ENCODE data around the gene ATP6V1B1.

The ATP6V1B1 gene

GRCh38 chr2:70928366-70928765, 7.3 kb upstream of the ATP6V1B1 start:
- no peak for DNase-seq

GRCh38 chr2:70930371-70931329, 5.0 kb upstream of the ATP6V1B1 start:
- no peak for DNase-seq

- no peak for DNase-seq
Measured at GRCh38 chr2:70931376-70932000, 4.2 kb upstream of the ATP6V1B1 start.

- DNase-seq = no peak
Measured at GRCh38 chr2:70932631-70933230, 3.0 kb upstream of the ATP6V1B1 start.

GRCh38 chr2:70934981-70935380, 719 bp upstream of the ATP6V1B1 start:
- DNase-seq = no peak

GRCh38 chr2:70936165-70936978, 672 bp downstream of the ATP6V1B1 start:
- DNase-seq = no peak

GRCh38 chr2:70936979-70937811, 1.5 kb downstream of the ATP6V1B1 start:
- no peak for DNase-seq

- no peak for DNase-seq
Measured at GRCh38 chr2:70937866-70938585, 2.3 kb downstream of the ATP6V1B1 start.

GRCh38 chr2:70938586-70938950, 2.9 kb downstream of the ATP6V1B1 start:
- no peak for DNase-seq

GRCh38 chr2:70939001-70939838, 3.5 kb downstream of the ATP6V1B1 start:
- no peak for DNase-seq

GRCh38 chr2:70939839-70940580, 4.3 kb downstream of the ATP6V1B1 start:
- no peak for DNase-seq

GRCh38 chr2:70941186-70941585, 5.5 kb downstream of the ATP6V1B1 start:
- no peak for DNase-seq

- no peak for DNase-seq
Measured at GRCh38 chr2:70941701-70942100, 6.0 kb downstream of the ATP6V1B1 start.

GRCh38 chr2:70942396-70943204, 6.9 kb downstream of the ATP6V1B1 start:
- no peak for DNase-seq

- DNase-seq = no peak
Measured at GRCh38 chr2:70943205-70943871, 7.6 kb downstream of the ATP6V1B1 start.

- DNase-seq = no peak
Measured at GRCh38 chr2:70944111-70944690, 8.5 kb downstream of the ATP6V1B1 start.

- peak; percentile 27 for DNase-seq
Measured at GRCh38 chr2:70946832-70947442, 11.2 kb downstream of the ATP6V1B1 start.
